HEK293 (cell line): ENCODE measurements around the gene MTUS2.

Experiments
- AEBP2 ChIP-seq: fragments of 450-650 bp; formaldehyde crosslinking; IDR thresholded peaks from 2 replicates; pipeline ENCODE4 v1.5.1; 2016; ENCODE audit warnings: missing biosample characterization, missing genetic modification characterization, borderline replicate concordance
- ATF2 ChIP-seq: fragments of 450-650 bp; formaldehyde crosslinking; IDR thresholded peaks from 2 replicates; pipeline ENCODE4 v1.5.1; 2016; ENCODE audit warnings: missing biosample characterization, missing genetic modification characterization, low read depth
- CTCF ChIP-seq: fragments of 450-650 bp; formaldehyde crosslinking; IDR thresholded peaks from 2 replicates; pipeline ENCODE4 v1.5.1; 2016; ENCODE audit warnings: missing biosample characterization, missing genetic modification characterization
- PBX3 ChIP-seq: sonication (generic); formaldehyde crosslinking; IDR thresholded peaks from 2 replicates; pipeline ENCODE4 v1.8.1; 2022; ENCODE audit warnings: mild to moderate bottlenecking, moderate library complexity, missing genetic modification reagents
- PRDM10 ChIP-seq: fragments of 450-650 bp; formaldehyde crosslinking; IDR thresholded peaks from 2 replicates; pipeline ENCODE4 v1.5.1; 2016; ENCODE audit warnings: missing biosample characterization, missing genetic modification characterization
- SP7 ChIP-seq: fragments of 450-650 bp; formaldehyde crosslinking; IDR thresholded peaks from 2 replicates; pipeline ENCODE4 v1.5.1; 2016; ENCODE audit warnings: missing biosample characterization, missing genetic modification characterization
- TRIM28 ChIP-seq: IDR thresholded peaks from 2 replicates; pipeline ENCODE4 v1.6.1; 2011; ENCODE audit warnings: low read length, control low read depth, borderline replicate concordance
- WT1 ChIP-seq: fragments of 450-650 bp; formaldehyde crosslinking; IDR thresholded peaks from 2 replicates; pipeline ENCODE4 v1.5.1; 2016; ENCODE audit warnings: missing biosample characterization, missing genetic modification characterization
- YY1 ChIP-seq: fragments of 450-650 bp; formaldehyde crosslinking; IDR thresholded peaks from 2 replicates; pipeline ENCODE4 v1.5.1; 2018; ENCODE audit warnings: missing biosample characterization, missing genetic modification characterization
- ZNF274 ChIP-seq, 2 experiments: fragments of 200-500 bp in 1 of 2; fragments of 450-650 bp in 1 of 2; sonication (Bioruptor generic) in 1 of 2; formaldehyde crosslinking in 1 of 2; IDR thresholded peaks; 2 replicates each; pipeline versions ENCODE4 v1.5.1 to v1.6.1; 2014 to 2016; ENCODE audit warnings: borderline replicate concordance in 1 of 2, inconsistent platforms in 1 of 2, low read length in 1 of 2, missing biosample characterization in 1 of 2, missing genetic modification characterization in 1 of 2
- ZNF510 ChIP-seq: fragments of 450-650 bp; formaldehyde crosslinking; IDR thresholded peaks from 2 replicates; pipeline ENCODE4 v1.5.1; 2018; ENCODE audit warnings: mild to moderate bottlenecking, missing genetic modification characterization, missing biosample characterization; ENCODE audit not compliant: insufficient replicate concordance
- ZNF776 ChIP-seq: fragments of 450-650 bp; formaldehyde crosslinking; IDR thresholded peaks from 2 replicates; pipeline ENCODE4 v1.5.0; 2017; ENCODE audit warnings: missing biosample characterization, missing genetic modification characterization, borderline replicate concordance

- TF ChIP-seq PRDM10 (tag by site-specific recombination) = no peak
- TF ChIP-seq ZNF510 (tag by site-specific recombination) = no peak
- no peak for TF ChIP-seq ATF2 (tag by site-specific recombination)
- TF ChIP-seq CTCF (tag by site-specific recombination) = no peak
- TF ChIP-seq YY1 = no peak
- no peak for TF ChIP-seq AEBP2
- TF ChIP-seq ZNF274 (IDR thresholded peaks at IDR 0.05; ENCODE audit: low read length) = no peak
- no peak for TF ChIP-seq ZNF274 (tag by site-specific recombination; IDR thresholded peaks at IDR 0.05; ENCODE audit: borderline replicate concordance)
- TF ChIP-seq ZNF776 (tag by site-specific recombination) = no peak
- TF ChIP-seq PBX3 = no peak
- TF ChIP-seq TRIM28 = no peak
- no peak for TF ChIP-seq SP7 (tag by site-specific recombination)
- no peak for TF ChIP-seq WT1
Observed at GRCh38 chr13:29505950-29506349, 685.8 kb downstream of the MTUS2 start.
